Caco-2 (cell line): Measurements from ENCODE around the gene TFB2M. TPM values are rescaled to one million over a fixed set of nuclear protein-coding genes. Genes with fewer than 3 reads are reported as not detected.

Source experiments
- BruUV-seq: library from RNA; stranded (reverse); fragments of 400-500 nt; replicated peaks from 2 replicates; lab custom pipeline; 2021; lab: Mats Ljungman, UMichigan
- CTCF ChIA-PET: fragments of 300-600 bp; sonication (Branson Sonifier 250); formaldehyde crosslinking; loops from one replicate; lab custom pipeline; 2022; ENCODE audit warnings: antibody characterized with exemption; lab: Charles Lee
- POLR2A ChIA-PET: fragments of 300-600 bp; sonication (Branson Sonifier 250); formaldehyde crosslinking; loops from one replicate; lab custom pipeline; 2022; ENCODE audit warnings: antibody characterized with exemption; lab: Charles Lee
- DNase-seq, 2 experiments: peaks; one replicate each; pipeline versions ENCODE4 v3.0.0 to v3.0.0-alpha.2; 2020 to 2022
- H3K27me3 ChIP-seq: replicated peaks from 2 replicates; pipeline ENCODE4 v1.6.0; 2011; ENCODE audit warnings: low read length; ENCODE audit not compliant: control insufficient read depth, insufficient read depth
- H3K36me3 ChIP-seq: 2 replicates; pipeline ENCODE4 v1.5.1; 2011; ENCODE audit warnings: low read length; ENCODE audit not compliant: control insufficient read depth, insufficient read depth
- H3K4me1 ChIP-seq: fragments of 250-450 bp; sonication (Bioruptor Pico); 2 replicates; pipeline ENCODE4 v1.5.1; 2020; ENCODE audit warnings: mild to moderate bottlenecking
- H3K4me3 ChIP-seq: 2 replicates; pipeline ENCODE4 v1.5.1; 2011; ENCODE audit warnings: low read depth, mild to moderate bottlenecking, control low read depth, low read length
- H3K9me3 ChIP-seq: fragments of 250-450 bp; sonication (Bioruptor Pico); 2 replicates; pipeline ENCODE4 v1.5.1; 2020; ENCODE audit warnings: mild to moderate bottlenecking, moderate library complexity
- H3K27ac Mint-ChIP-seq: one replicate; pipeline ENCODE4 v1.8.0; 2022; ENCODE audit warnings: mixed read lengths; ENCODE audit not compliant: unreplicated experiment
- H3K27me3 Mint-ChIP-seq: one replicate; pipeline ENCODE4 v1.8.0; 2022; ENCODE audit warnings: mixed read lengths; ENCODE audit not compliant: insufficient read depth, unreplicated experiment
- H3K36me3 Mint-ChIP-seq: one replicate; pipeline ENCODE4 v1.8.0; 2022; ENCODE audit warnings: mild to moderate bottlenecking, mixed read lengths; ENCODE audit not compliant: insufficient read depth, unreplicated experiment
- H3K4me1 Mint-ChIP-seq: one replicate; pipeline ENCODE4 v1.8.0; 2022; ENCODE audit warnings: low read depth, mixed read lengths; ENCODE audit not compliant: unreplicated experiment
- H3K4me3 Mint-ChIP-seq: one replicate; pipeline ENCODE4 v1.8.0; 2022; ENCODE audit warnings: mild to moderate bottlenecking, moderate library complexity, mixed read lengths; ENCODE audit not compliant: unreplicated experiment
- H3K9me3 Mint-ChIP-seq: one replicate; pipeline ENCODE4 v1.8.0; 2022; ENCODE audit warnings: mixed read lengths; ENCODE audit not compliant: unreplicated experiment
- intact Hi-C: fragments of 100-400 bp; cut with micrococcal nuclease; formaldehyde crosslinking; loops from one replicate; pipeline ENCODE4 v1.10.0; 2022; ENCODE audit not compliant: unreplicated experiment
- total RNA-seq: library from RNA; stranded (reverse); gene quantifications from 2 replicates; pipeline ENCODE4 v1.2.3, GENCODE V29; 2022
- TF ChIP-seq, protein P1 (sequence below), 2 experiments: fragments of 200-600 bp in 1 of 2; IDR thresholded peaks; 1 replicate in 1 of 2; 2 replicates in 1 of 2; pipeline versions ENCODE4 v1.5.1 to v1.8.0; 2011 to 2022; ENCODE audit warnings: antibody characterized with exemption in 1 of 2, control low read depth in 1 of 2, inconsistent platforms in 1 of 2, low read depth in 1 of 2, low read length in 1 of 2, mild to moderate bottlenecking in 1 of 2, moderate library complexity in 1 of 2; ENCODE audit not compliant: insufficient read depth in 1 of 2, severe bottlenecking in 1 of 2, unreplicated experiment in 1 of 2

Gene TFB2M
- total RNA-seq, 1 experiment from 2014 or later: 23.9 TPM

DNA sequence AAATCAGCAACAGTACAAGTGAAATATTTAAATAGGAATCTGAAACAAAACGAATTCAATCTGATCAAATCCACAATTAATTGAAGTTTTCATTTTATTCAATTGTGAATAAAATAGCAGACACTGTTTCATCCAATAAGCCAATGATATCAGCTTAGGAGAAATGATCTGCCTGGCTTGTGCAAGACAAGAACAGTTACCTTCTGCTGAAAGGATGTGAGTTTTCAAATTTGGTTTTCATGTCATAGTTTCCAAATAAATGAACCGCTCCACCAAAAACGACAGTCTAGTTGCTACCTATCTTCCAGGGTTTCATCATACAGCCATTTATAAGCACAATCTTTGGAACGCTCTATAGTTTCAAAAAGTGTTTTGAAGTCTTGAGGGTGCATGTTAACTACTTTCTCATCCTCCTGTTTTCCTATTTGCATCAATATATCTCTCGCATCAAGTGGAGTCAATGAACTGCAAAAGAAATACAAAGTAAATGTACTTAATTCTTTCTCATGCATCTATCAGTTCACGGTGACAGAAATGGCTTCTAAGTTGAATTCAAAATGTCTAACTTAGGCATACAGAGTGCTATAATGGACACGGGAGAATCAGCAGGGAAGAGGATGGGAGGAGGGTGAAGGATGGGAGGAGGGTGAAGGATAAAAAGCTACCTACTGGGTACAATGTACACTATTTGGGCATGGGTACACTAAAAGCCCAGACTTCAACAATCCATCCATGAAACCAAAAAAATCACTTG is 25.1 kb downstream of the TFB2M start:
- ChIA-PET POLR2A (no interaction called here), CTCF (no interaction called here)
- peaks cover 2% of the 10 kb centered on the region; the same call in 1 of the 2 replicates for H3K36me3 ChIP-seq
- H3K27me3 ChIP-seq: no peaks in the 10 kb centered on the region
- no peak overlapping the region for H3K4me3 ChIP-seq
- peaks cover 41% of the 10 kb centered on the region for H3K36me3 Mint-ChIP-seq
- H3K27ac Mint-ChIP-seq: no peak overlapping the region
- H3K9me3 Mint-ChIP-seq: no peaks in the 10 kb centered on the region
- DNase-seq: no peak
- intact Hi-C loops: no loop called here
- H3K27me3 Mint-ChIP-seq: no peaks in the 10 kb centered on the region
- H3K4me1 ChIP-seq: no peaks in the 10 kb centered on the region
- H3K4me3 Mint-ChIP-seq: no peak overlapping the region
- no peaks in the 10 kb centered on the region; the same call in 1 of the 2 replicates for H3K9me3 ChIP-seq
- H3K4me1 Mint-ChIP-seq: peaks cover 6% of the 10 kb centered on the region
- TF ChIP-seq, protein P1, sequence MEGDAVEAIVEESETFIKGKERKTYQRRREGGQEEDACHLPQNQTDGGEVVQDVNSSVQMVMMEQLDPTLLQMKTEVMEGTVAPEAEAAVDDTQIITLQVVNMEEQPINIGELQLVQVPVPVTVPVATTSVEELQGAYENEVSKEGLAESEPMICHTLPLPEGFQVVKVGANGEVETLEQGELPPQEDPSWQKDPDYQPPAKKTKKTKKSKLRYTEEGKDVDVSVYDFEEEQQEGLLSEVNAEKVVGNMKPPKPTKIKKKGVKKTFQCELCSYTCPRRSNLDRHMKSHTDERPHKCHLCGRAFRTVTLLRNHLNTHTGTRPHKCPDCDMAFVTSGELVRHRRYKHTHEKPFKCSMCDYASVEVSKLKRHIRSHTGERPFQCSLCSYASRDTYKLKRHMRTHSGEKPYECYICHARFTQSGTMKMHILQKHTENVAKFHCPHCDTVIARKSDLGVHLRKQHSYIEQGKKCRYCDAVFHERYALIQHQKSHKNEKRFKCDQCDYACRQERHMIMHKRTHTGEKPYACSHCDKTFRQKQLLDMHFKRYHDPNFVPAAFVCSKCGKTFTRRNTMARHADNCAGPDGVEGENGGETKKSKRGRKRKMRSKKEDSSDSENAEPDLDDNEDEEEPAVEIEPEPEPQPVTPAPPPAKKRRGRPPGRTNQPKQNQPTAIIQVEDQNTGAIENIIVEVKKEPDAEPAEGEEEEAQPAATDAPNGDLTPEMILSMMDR (IDR thresholded peaks at IDR 0.05; ENCODE audit: insufficient read depth in 1 of 2, low read depth in 1 of 2, low read length in 1 of 2, severe bottlenecking in 1 of 2, unreplicated experiment in 1 of 2): no peak
- no TSS peak for BruUV-seq

DNA sequence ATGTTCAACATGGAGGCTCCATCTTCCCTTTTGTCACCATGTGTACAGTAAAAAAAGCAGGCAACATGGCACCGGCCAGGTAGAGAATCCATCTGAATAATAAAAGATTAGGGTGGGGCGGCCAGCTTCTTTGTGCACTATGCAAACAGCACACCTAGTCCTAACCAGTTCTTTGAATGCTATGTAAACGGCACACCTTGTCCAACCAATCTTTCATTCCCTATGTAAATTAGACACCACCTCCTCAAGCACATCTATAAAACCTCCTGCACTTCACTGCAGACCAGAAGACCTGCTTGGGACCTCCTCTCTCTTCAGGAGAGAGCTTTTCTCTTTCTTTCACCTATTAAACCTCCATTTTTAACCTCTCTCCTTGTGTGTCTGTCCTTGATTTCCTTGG is 28.2 kb downstream of the TFB2M start:
- intact Hi-C loops: no loop called here
- H3K4me1 Mint-ChIP-seq: peaks cover 6% of the 10 kb centered on the region
- no peak overlapping the region for H3K4me3 Mint-ChIP-seq
- no peaks in the 10 kb centered on the region for H3K9me3 Mint-ChIP-seq
- peaks cover 2% of the 10 kb centered on the region; the same call in 1 of the 2 replicates for H3K36me3 ChIP-seq
- no TSS peak for BruUV-seq
- H3K9me3 ChIP-seq: no peaks in the 10 kb centered on the region; the same call in 1 of the 2 replicates
- H3K27ac Mint-ChIP-seq: no peak overlapping the region
- POLR2A ChIA-PET: no interaction called here
- no peaks in the 10 kb centered on the region for H3K4me1 ChIP-seq
- CTCF ChIA-PET: no interaction called here
- H3K27me3 Mint-ChIP-seq: peaks cover 2% of the 10 kb centered on the region
- TF ChIP-seq, protein P1 (IDR thresholded peaks at IDR 0.05; ENCODE audit: insufficient read depth in 1 of 2, low read depth in 1 of 2, low read length in 1 of 2, severe bottlenecking in 1 of 2, unreplicated experiment in 1 of 2): no peak
- no peaks in the 10 kb centered on the region for H3K27me3 ChIP-seq
- H3K36me3 Mint-ChIP-seq: peaks cover 19% of the 10 kb centered on the region
- no peak overlapping the region for H3K4me3 ChIP-seq
- peak in 1 of 2 experiments; percentile 9 for DNase-seq

DNA sequence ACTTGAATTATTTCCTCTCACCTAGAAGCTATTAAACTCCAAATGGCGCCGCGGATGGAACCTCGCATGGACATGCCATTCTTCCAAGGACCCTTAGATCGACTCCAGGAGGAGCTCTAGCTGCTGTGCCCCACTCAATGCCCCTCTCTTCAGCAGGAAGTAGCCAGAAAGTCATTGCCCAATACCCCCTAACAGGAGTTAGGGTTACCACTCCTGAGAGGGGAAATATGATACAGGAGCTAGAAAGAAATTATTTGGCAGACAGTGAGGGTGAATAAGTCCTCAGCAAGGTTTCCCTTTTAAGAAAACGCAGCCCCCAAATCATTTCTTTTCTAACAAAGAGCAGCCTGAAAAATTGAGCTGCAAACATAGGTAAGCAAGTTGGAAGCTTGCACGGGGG is 28.6 kb downstream of the TFB2M start:
- no peak for DNase-seq
- peaks cover 19% of the 10 kb centered on the region for H3K36me3 Mint-ChIP-seq
- no peaks in the 10 kb centered on the region for H3K27me3 ChIP-seq
- intact Hi-C loops: no loop called here
- no peak overlapping the region for H3K4me3 ChIP-seq
- no peaks in the 10 kb centered on the region; the same call in 1 of the 2 replicates for H3K9me3 ChIP-seq
- no TSS peak for BruUV-seq
- no peak overlapping the region for H3K27ac Mint-ChIP-seq
- TF ChIP-seq, protein P1 (IDR thresholded peaks at IDR 0.05; ENCODE audit: insufficient read depth in 1 of 2, low read depth in 1 of 2, low read length in 1 of 2, severe bottlenecking in 1 of 2, unreplicated experiment in 1 of 2): no peak
- H3K9me3 Mint-ChIP-seq: no peaks in the 10 kb centered on the region
- no peaks in the 10 kb centered on the region for H3K4me1 ChIP-seq
- ChIA-PET CTCF (no interaction called here), POLR2A (no interaction called here)
- peaks cover 2% of the 10 kb centered on the region; the same call in 1 of the 2 replicates for H3K36me3 ChIP-seq
- H3K4me3 Mint-ChIP-seq: no peak overlapping the region
- peaks cover 2% of the 10 kb centered on the region for H3K27me3 Mint-ChIP-seq
- H3K4me1 Mint-ChIP-seq: peaks cover 6% of the 10 kb centered on the region
